ENCODE measurements around the gene KY. TPM values are rescaled to one million over a fixed set of nuclear protein-coding genes. Genes with fewer than 3 reads are reported as not detected.

The KY gene
- total RNA-seq (2014; rRNA removed; shearing (Covaris generic)) = 0.05 TPM in 1 of 2 replicates, not detected in the other

GRCh38 chr3:134650431-134651346 lies at the start of gene KY:
TSS of gene KY (minus strand) at chr3:134651022. CDS start at chr3:134650960, 62 bp downstream.
- peak in 1 of 2 experiments; percentile 37 for DNase-seq (ENCODE audit: low read depth in 1 of 2, low spot score in 2 of 2)
- peaks cover 23% of the 10 kb centered on the region for H3K4me1 ChIP-seq (replicated peaks)

GRCh38 chr3:134699721-134700120 lies 48.9 kb upstream of the KY start:
- Histone ChIP-seq H3K4me3 (no peak overlapping the region), H3K27me3 (replicated peaks) (no peaks in the 10 kb centered on the region), H3K27ac (no peak overlapping the region), H3K4me1 (replicated peaks) (no peaks in the 10 kb centered on the region), H3K9me3 (replicated peaks) (no peaks in the 10 kb centered on the region), H3K36me3 (no peaks in the 10 kb centered on the region)
- no peak for DNase-seq (ENCODE audit: low read depth in 1 of 2, low spot score in 2 of 2)

More at GRCh38 chr3:134650431-134651346, at the start of gene KY:
- no peaks in the 10 kb centered on the region for H3K36me3 ChIP-seq
- no peaks in the 10 kb centered on the region for H3K27me3 ChIP-seq (replicated peaks)
- peak within 1 kb of the TSS; percentile 31 for H3K4me3 ChIP-seq
- H3K9me3 ChIP-seq (replicated peaks) = no peaks in the 10 kb centered on the region
- no peak within 1 kb of the TSS for H3K27ac ChIP-seq

- DNase-seq (ENCODE audit: low read depth in 1 of 2, low spot score in 2 of 2) = no peak
- Histone ChIP-seq H3K9me3 (replicated peaks) (no peaks in the 10 kb centered on the region), H3K27me3 (replicated peaks) (no peaks in the 10 kb centered on the region), H3K27ac (no peak overlapping the region), H3K36me3 (no peaks in the 10 kb centered on the region), H3K4me3 (no peak overlapping the region), H3K4me1 (replicated peaks) (no peaks in the 10 kb centered on the region)
Observed at GRCh38 chr3:134699141-134699711, 48.4 kb upstream of the KY start.

GRCh38 chr3:134697830-134698689 lies 47.2 kb upstream of the KY start:
- no peak for DNase-seq (ENCODE audit: low read depth in 1 of 2, low spot score in 2 of 2)
- Histone ChIP-seq H3K27me3 (replicated peaks) (no peaks in the 10 kb centered on the region), H3K36me3 (no peaks in the 10 kb centered on the region), H3K4me3 (no peak overlapping the region), H3K27ac (no peak overlapping the region), H3K4me1 (replicated peaks) (no peaks in the 10 kb centered on the region), H3K9me3 (replicated peaks) (no peaks in the 10 kb centered on the region)

GRCh38 chr3:134696155-134696554 lies 45.3 kb upstream of the KY start:
- DNase-seq (ENCODE audit: low read depth in 1 of 2, low spot score in 2 of 2) = no peak
- H3K4me3 ChIP-seq = no peak overlapping the region
- H3K27ac ChIP-seq = no peak overlapping the region
- no peaks in the 10 kb centered on the region for H3K36me3 ChIP-seq
- H3K9me3 ChIP-seq (replicated peaks) = no peaks in the 10 kb centered on the region
- no peaks in the 10 kb centered on the region for H3K4me1 ChIP-seq (replicated peaks)
- H3K27me3 ChIP-seq (replicated peaks) = no peaks in the 10 kb centered on the region

- Histone ChIP-seq H3K27me3 (replicated peaks) (no peaks in the 10 kb centered on the region), H3K36me3 (no peaks in the 10 kb centered on the region)
Observed at GRCh38 chr3:134694946-134695543, 44.2 kb upstream of the KY start.

GRCh38 chr3:134694466-134694865 lies 43.6 kb upstream of the KY start:
- H3K4me1 ChIP-seq (replicated peaks) = no peaks in the 10 kb centered on the region
- no peaks in the 10 kb centered on the region for H3K27me3 ChIP-seq (replicated peaks)
- H3K27ac ChIP-seq = no peak overlapping the region
- no peak for DNase-seq (ENCODE audit: low read depth in 1 of 2, low spot score in 2 of 2)
- H3K9me3 ChIP-seq (replicated peaks) = no peaks in the 10 kb centered on the region
- no peaks in the 10 kb centered on the region for H3K36me3 ChIP-seq
- no peak overlapping the region for H3K4me3 ChIP-seq

More at GRCh38 chr3:134694946-134695543, 44.2 kb upstream of the KY start:
- DNase-seq (ENCODE audit: low read depth in 1 of 2, low spot score in 2 of 2) = no peak
- Histone ChIP-seq H3K4me3 (no peak overlapping the region), H3K9me3 (replicated peaks) (no peaks in the 10 kb centered on the region), H3K27ac (no peak overlapping the region), H3K4me1 (replicated peaks) (no peaks in the 10 kb centered on the region)

GRCh38 chr3:134693804-134694203 lies 43.0 kb upstream of the KY start:
- Histone ChIP-seq H3K4me1 (replicated peaks) (no peaks in the 10 kb centered on the region), H3K27ac (no peak overlapping the region), H3K9me3 (replicated peaks) (no peaks in the 10 kb centered on the region), H3K4me3 (no peak overlapping the region), H3K27me3 (replicated peaks) (no peaks in the 10 kb centered on the region), H3K36me3 (no peaks in the 10 kb centered on the region)
- no peak for DNase-seq (ENCODE audit: low read depth in 1 of 2, low spot score in 2 of 2)

GRCh38 chr3:134693226-134693625 lies 42.4 kb upstream of the KY start:
- no peaks in the 10 kb centered on the region for H3K4me1 ChIP-seq (replicated peaks)
- H3K9me3 ChIP-seq (replicated peaks) = no peaks in the 10 kb centered on the region
- H3K27ac ChIP-seq = no peak overlapping the region
- H3K4me3 ChIP-seq = no peak overlapping the region
- no peak for DNase-seq (ENCODE audit: low read depth in 1 of 2, low spot score in 2 of 2)
- no peaks in the 10 kb centered on the region for H3K27me3 ChIP-seq (replicated peaks)
- H3K36me3 ChIP-seq = no peaks in the 10 kb centered on the region

GRCh38 chr3:134690226-134690625 lies 39.4 kb upstream of the KY start:
- Histone ChIP-seq H3K4me3 (no peak overlapping the region), H3K27ac (no peak overlapping the region), H3K27me3 (replicated peaks) (no peaks in the 10 kb centered on the region), H3K4me1 (replicated peaks) (peaks cover 7% of the 10 kb centered on the region; the same call in 1 of the 2 replicates), H3K36me3 (no peaks in the 10 kb centered on the region), H3K9me3 (replicated peaks) (no peaks in the 10 kb centered on the region)
- DNase-seq (ENCODE audit: low read depth in 1 of 2, low spot score in 2 of 2) = no peak

GRCh38 chr3:134687642-134688041 lies 36.8 kb upstream of the KY start:
- Histone ChIP-seq H3K27me3 (replicated peaks) (no peaks in the 10 kb centered on the region), H3K9me3 (replicated peaks) (no peaks in the 10 kb centered on the region), H3K36me3 (no peaks in the 10 kb centered on the region), H3K4me1 (replicated peaks) (peaks cover 7% of the 10 kb centered on the region; the same call in 1 of the 2 replicates), H3K27ac (no peak overlapping the region), H3K4me3 (no peak overlapping the region)
- DNase-seq (ENCODE audit: low read depth in 1 of 2, low spot score in 2 of 2) = no peak

- H3K27ac ChIP-seq = no peak overlapping the region
- DNase-seq (ENCODE audit: low read depth in 1 of 2, low spot score in 2 of 2) = no peak
- H3K4me3 ChIP-seq = no peak overlapping the region
Observed at GRCh38 chr3:134685929-134686802, 35.3 kb upstream of the KY start.

More at GRCh38 chr3:134685929-134686802, 35.3 kb upstream of the KY start:
- peaks cover 7% of the 10 kb centered on the region; the same call in 1 of the 2 replicates for H3K4me1 ChIP-seq (replicated peaks)
- no peaks in the 10 kb centered on the region for H3K36me3 ChIP-seq
- H3K27me3 ChIP-seq (replicated peaks) = no peaks in the 10 kb centered on the region
- H3K9me3 ChIP-seq (replicated peaks) = no peaks in the 10 kb centered on the region
